GM20000 (cell line): ENCODE measurements around the gene CLTC.

ENCODE experiments used
- DNase-seq: peaks from one replicate; pipeline ENCODE4 v3.0.0; 2012; ENCODE audit warnings: low spot score
- TF ChIP-seq, protein P1 (sequence below): IDR thresholded peaks from 2 replicates; pipeline ENCODE4 v1.5.1; 2012; ENCODE audit warnings: mild to moderate bottlenecking, control low read depth; ENCODE audit errors: extremely low read depth, missing control alignments

CLTC gene

DNA sequence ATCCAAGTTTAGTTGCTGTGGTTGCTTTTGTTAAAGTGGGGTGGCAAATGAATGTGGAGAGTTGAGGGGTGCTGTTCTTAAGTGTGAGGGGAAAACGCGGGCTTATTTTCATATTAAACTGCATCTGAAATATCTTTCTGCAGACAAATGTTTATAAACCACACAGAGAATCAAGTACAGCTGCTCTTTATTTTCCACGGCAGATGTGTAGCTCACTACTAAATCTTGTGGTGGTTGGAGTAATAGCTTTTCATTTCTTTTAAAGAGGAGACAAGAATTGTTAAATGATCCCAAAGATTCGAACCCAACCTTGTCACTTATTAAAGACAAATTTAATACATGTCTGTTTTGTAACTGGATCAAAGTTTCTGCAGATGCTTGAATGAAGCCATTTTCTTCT is 2.1 kb downstream of the CLTC start:
- TF ChIP-seq, protein P1, sequence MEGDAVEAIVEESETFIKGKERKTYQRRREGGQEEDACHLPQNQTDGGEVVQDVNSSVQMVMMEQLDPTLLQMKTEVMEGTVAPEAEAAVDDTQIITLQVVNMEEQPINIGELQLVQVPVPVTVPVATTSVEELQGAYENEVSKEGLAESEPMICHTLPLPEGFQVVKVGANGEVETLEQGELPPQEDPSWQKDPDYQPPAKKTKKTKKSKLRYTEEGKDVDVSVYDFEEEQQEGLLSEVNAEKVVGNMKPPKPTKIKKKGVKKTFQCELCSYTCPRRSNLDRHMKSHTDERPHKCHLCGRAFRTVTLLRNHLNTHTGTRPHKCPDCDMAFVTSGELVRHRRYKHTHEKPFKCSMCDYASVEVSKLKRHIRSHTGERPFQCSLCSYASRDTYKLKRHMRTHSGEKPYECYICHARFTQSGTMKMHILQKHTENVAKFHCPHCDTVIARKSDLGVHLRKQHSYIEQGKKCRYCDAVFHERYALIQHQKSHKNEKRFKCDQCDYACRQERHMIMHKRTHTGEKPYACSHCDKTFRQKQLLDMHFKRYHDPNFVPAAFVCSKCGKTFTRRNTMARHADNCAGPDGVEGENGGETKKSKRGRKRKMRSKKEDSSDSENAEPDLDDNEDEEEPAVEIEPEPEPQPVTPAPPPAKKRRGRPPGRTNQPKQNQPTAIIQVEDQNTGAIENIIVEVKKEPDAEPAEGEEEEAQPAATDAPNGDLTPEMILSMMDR, result no peak
- no peak for DNase-seq

GRCh38 chr17:59623151-59623550 is 3.5 kb downstream of the CLTC start:
- TF ChIP-seq, protein P1, result no peak
- DNase-seq, result no peak

DNA sequence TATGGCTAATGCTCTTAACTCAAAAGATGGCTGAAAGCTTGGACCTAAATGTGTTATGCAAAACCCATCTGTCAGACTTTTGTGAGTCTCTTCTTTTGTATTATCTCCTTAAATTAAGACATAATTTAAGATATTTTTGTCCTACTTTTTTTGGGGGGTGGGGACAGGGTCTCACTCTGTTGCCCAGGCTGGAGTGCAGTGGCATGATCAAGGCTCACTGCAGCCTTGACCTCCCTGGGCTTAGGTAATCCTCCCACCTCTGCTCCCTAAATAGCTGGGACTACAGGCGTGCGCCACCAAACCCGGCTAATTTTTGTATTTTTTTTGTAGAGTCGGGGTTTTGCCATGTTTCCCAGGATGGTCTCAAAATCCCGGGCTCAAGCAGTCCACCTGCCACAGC is 7.1 kb downstream of the CLTC start:
- no peak for DNase-seq
- TF ChIP-seq, protein P1, result no peak

GRCh38 chr17:59627274-59627673 is 7.6 kb downstream of the CLTC start:
- DNase-seq, result no peak
- TF ChIP-seq, protein P1, result no peak

- DNase-seq, result no peak
- TF ChIP-seq, protein P1, result no peak
These were observed 8.1 kb downstream of the CLTC start for GRCh38 chr17:59627770-59628171.

GRCh38 chr17:59629174-59629573 is 9.5 kb downstream of the CLTC start:
- no peak for DNase-seq
- TF ChIP-seq, protein P1, result no peak

DNA sequence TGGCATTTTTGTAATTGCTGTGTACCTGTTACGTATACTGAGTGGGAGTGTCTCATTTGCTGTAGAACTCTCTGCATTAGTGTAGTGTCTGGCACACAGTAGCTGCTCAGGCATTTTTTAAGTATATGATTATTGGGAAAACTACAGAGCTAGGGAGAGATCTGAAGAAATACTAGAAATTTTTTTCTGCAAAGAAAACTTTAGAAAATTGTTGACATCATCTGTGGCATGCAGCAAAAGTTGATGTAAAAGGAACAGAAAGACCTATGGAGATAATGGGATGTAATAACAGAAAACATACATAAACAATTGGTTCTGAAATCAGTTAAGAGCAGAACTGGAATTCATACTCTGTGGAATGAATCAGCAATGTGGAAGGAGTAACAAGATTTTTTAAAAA is 11.6 kb downstream of the CLTC start:
- no peak for DNase-seq
- TF ChIP-seq, protein P1, result no peak

- TF ChIP-seq, protein P1, result no peak
- DNase-seq, result no peak
These were observed 12.7 kb downstream of the CLTC start for GRCh38 chr17:59632398-59632797.
